Immature natural killer cell (primary cell): Measurements from ENCODE around the gene SRP68. TPM values are rescaled to one million over a fixed set of nuclear protein-coding genes. Genes with fewer than 3 reads are reported as not detected.
"Not testable (repeated sequence)": the region's sequence is repeated elsewhere in the genome, so short reads cannot be mapped to it uniquely, and the experiment has no call there.

Experiments used
- DNase-seq, 3 donors: peaks; one replicate each; pipeline ENCODE4 v3.0.0; 2022; ENCODE audit warnings: mixed read lengths in 1 of 3
- H3K27ac Mint-ChIP-seq, 6 donors: one replicate each; pipeline ENCODE4 v1.8.0; 2020; ENCODE audit warnings: mixed read lengths in 6 of 6, mild to moderate bottlenecking in 5 of 6, inconsistent platforms in 4 of 6, moderate library complexity in 3 of 6
- H3K27me3 Mint-ChIP-seq, 3 donors: one replicate each; pipeline ENCODE4 v1.8.0; 2020 to 2021; ENCODE audit warnings: low read depth in 3 of 3, mild to moderate bottlenecking in 3 of 3, mixed read lengths in 3 of 3, moderate library complexity in 3 of 3, inconsistent platforms in 1 of 3
- H3K36me3 Mint-ChIP-seq, 3 donors: one replicate each; pipeline ENCODE4 v1.8.0; 2020; ENCODE audit warnings: mixed read lengths in 3 of 3, inconsistent platforms in 2 of 3, mild to moderate bottlenecking in 2 of 3
- H3K4me1 Mint-ChIP-seq, 2 donors: one replicate each; pipeline ENCODE4 v1.8.0; 2020; ENCODE audit warnings: inconsistent platforms in 2 of 2, mild to moderate bottlenecking in 2 of 2, mixed read lengths in 2 of 2, moderate library complexity in 1 of 2
- H3K4me3 Mint-ChIP-seq, 5 donors: one replicate each; pipeline ENCODE4 v1.8.0; 2020; ENCODE audit warnings: mild to moderate bottlenecking in 5 of 5, mixed read lengths in 5 of 5, inconsistent platforms in 3 of 5, moderate library complexity in 3 of 5
- H3K9me3 Mint-ChIP-seq, 6 donors: one replicate each; pipeline ENCODE4 v1.8.0; 2020; ENCODE audit warnings: mild to moderate bottlenecking in 6 of 6, mixed read lengths in 6 of 6, inconsistent platforms in 4 of 6, moderate library complexity in 3 of 6
- polyA plus RNA-seq, 3 donors: library from polyadenylated mRNA; unstranded; fragments of 300-500 nt; fragmentation: Illumina TruSeq; gene quantifications; one replicate each; pipeline ENCODE4 v1.2.3, GENCODE V29; 2021

The SRP68 gene
- polyA plus RNA-seq, 3 donors from 2014 or later, result 30.1 to 62.6 (median 61.0) TPM

DNA sequence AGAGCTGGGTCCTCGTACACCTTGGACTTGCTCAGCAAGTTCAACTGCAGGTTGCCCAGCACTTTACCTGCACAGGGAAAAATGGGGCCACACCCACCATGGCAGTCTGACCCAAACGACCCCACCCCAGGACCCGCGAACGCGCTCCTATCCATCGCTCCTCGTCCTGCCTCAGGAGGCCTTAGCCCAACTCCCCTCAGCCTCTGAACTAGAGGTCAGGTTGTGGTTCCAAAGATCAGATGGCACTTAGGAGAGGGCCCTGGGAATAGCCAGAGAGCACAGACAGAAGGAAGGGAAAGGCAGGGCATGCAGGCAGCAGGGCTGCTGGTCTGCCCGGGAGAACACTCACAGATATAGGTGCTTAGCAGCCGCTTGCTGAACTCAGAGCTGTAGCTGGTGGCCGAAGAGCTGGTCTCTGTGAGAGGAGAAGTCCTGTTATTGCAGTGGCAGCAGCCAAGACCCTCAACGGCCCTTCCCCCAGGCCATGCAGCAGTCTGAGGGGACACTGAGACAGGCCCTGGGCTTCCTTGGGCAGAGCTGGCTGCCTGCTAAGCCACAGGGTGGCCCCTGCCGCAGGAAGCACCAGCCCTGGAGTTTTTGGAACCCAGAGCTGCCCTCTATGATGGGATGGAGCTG lies 13.5 kb upstream of the SRP68 start:
- peaks cover 0 to 5% (median 0%) of the 10 kb centered on the region in 3 donors for H3K27me3 Mint-ChIP-seq
- no peak overlapping the region for H3K4me3 Mint-ChIP-seq
- no peak overlapping the region for H3K27ac Mint-ChIP-seq
- H3K4me1 Mint-ChIP-seq, result no peaks in the 10 kb centered on the region
- H3K36me3 Mint-ChIP-seq, result peaks cover 0 to 11% (median 7%) of the 10 kb centered on the region in 3 donors
- no peaks in the 10 kb centered on the region for H3K9me3 Mint-ChIP-seq
- DNase-seq, result no peak

DNA sequence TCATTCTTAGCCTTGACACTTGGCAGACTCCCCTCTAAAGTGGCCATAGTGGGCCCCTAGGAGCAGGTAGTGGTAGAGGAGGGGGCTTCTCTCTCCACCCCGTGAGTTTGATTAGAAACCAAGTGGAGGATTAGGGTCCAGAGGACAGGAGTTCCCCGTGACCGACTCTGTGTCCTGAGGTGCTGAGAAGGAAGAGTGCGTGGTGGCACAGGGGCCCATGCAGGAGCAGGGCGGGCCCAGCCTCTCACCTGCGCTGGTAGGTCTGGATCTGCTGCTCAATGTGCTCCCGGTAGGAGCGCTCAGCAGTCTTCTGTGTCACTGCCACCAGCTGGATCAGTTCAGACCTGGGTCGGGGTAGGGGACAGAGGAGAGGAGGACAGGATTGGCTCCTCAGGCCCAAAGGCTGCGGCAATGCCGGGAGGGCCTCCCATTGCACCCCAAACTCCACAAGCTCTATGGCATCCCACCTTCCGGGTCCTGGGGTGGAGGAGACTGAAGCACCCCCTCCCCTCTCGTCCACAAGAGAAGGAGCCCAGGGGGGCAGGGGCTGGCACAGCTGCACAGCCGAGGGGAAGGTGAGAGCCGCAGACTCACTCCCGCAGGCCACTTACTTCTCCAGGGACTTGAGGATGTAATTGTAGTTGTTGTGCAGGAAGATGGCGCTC lies 12.9 kb upstream of the SRP68 start:
- DNase-seq, result no peak
- no peak overlapping the region for H3K4me3 Mint-ChIP-seq
- no peak overlapping the region for H3K27ac Mint-ChIP-seq
- H3K36me3 Mint-ChIP-seq, result peaks cover 0 to 11% (median 7%) of the 10 kb centered on the region in 3 donors
- no peaks in the 10 kb centered on the region for H3K4me1 Mint-ChIP-seq
- H3K9me3 Mint-ChIP-seq, result no peaks in the 10 kb centered on the region
- H3K27me3 Mint-ChIP-seq, result peaks cover 0 to 6% (median 0%) of the 10 kb centered on the region in 3 donors

DNA sequence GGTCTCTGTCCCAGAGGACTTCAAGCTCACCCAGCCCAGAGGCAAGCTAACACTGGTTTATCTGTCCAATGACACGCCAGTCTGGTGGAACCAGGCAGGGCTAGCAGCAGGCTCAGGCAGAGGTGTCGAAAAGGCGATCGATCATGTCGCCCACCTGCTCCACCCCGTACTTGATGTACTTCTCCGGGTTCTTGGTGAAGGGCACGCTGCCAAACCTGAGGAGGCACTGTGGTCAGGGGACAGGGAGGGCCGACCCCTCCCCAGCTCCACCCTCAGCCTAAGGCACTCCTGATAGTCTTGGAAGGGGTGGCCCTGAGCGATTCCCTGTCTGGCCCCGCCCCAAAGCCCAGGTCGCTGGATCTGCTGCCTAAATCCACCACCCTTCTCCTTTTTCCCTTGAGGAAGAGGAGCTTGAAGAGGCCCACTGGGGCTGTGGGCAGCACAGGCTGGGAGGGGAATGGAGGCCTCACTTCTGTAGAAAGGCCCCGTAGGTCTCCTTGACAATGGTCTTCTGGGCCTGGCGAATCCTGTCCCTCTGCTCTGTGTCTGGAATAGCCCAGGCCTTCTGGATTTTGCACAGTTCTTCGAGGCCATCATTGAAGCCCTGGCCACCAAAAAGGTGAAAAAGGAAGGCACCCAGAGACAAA lies 11.3 kb upstream of the SRP68 start:
- Mint-ChIP-seq H3K4me1 (no peaks in the 10 kb centered on the region), H3K36me3 (peaks cover 0 to 11% (median 7%) of the 10 kb centered on the region in 3 donors), H3K4me3 (no peak overlapping the region), H3K27ac (no peak overlapping the region), H3K27me3 (peaks cover under 1 to 8% (median 1%) of the 10 kb centered on the region in 3 donors), H3K9me3 (no peaks in the 10 kb centered on the region)
- no peak for DNase-seq

DNA sequence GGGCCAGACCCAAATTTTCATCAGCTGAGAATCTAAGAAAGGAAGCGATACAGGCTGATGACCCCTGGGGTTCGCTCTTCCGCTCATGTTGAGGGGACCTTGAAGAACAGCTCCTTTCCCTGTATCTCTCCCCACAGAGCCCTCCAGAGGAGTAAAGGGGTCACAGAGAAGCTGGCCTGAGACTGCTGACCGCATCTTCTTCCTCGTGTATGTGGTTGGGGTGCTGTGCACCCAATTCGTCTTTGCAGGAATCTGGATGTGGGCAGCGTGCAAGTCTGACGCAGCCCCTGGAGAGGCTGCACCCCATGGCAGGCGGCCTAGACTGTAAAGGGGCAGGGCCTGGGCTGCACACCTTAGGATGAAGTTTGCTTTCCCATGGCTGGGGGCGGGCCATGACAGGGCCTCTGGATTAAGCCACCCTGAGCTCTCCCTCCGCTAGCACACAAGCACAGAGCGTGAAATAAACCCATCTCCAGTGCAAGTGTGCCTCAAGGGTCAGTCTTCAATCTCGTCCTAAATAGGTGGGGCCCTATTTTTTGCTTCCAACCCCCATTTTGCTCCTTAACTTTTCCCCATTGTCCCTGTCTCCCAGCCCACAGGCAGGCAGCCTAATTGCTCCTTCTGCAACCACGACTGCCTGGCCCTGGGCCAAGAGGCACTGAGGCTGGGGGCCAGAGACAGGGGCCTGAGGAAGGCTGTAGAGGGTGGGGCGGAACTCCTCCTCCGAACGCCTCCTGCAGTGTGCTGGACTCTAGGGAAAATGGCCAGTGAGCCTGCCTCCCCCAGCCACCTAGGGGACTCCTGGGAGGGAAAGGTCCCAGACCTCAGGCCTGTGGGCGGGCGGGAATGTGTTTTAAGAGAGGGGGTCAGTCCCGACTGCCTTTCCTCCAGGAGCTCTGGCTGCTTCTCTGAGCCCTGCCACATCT lies 10.3 kb upstream of the SRP68 start:
- H3K4me1 Mint-ChIP-seq, result no peaks in the 10 kb centered on the region
- peak overlapping the region in 1 of 6 donors; percentile 8 for H3K27ac Mint-ChIP-seq

DNA sequence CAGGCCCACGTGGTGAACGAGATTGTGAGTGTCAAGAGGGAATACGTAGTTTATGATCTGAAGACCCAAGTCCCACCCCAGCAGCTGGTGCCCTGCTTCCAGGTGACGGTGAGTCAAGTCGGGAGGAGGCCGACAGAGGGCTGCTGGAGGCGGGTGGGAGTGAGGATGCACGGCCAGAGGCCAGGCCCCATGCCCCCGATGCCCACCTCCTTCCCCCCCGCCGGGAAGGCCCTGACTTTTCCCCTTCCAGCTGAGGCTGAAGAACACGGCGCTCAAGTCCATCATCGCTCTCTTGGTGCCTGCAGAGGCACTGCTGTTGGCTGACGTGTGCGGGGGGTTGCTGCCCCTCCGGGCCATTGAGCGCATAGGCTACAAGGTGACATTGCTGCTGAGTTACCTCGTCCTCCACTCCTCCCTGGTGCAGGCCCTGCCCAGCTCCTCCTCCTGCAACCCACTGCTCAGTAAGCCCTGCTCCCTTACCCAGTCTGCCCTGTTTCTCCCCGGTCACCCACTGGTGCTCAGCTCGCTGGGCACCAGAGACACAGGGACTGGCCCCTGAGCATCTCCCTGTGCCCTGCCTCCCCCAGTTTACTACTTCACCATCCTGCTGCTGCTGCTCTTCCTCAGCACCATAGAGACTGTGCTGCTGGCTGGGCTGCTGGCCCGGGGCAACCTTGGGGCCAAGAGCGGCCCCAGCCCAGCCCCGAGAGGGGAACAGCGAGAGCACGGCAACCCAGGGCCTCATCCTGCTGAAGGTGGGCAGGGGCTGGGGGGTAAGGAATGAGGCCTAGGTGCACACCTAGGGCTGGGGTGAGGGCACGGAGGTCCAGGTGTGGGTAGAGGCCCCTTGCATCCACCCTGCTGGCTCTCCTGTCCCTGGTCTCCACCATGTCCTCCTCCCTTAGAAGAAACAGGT lies 9.2 kb upstream of the SRP68 start:
- H3K4me3 Mint-ChIP-seq, result no peak overlapping the region
- H3K27ac Mint-ChIP-seq, result peak overlapping the region in 2 of 6 donors; percentile 60 to 85
- no peak for DNase-seq
- peaks cover 10 to 24% (median 16%) of the 10 kb centered on the region in 3 donors for H3K27me3 Mint-ChIP-seq
- H3K36me3 Mint-ChIP-seq, result peaks cover 0 to 11% (median 7%) of the 10 kb centered on the region in 3 donors
- H3K9me3 Mint-ChIP-seq, result no peaks in the 10 kb centered on the region
- peaks cover 7 to 9% of the 10 kb centered on the region in 2 donors for H3K4me1 Mint-ChIP-seq

More for the DNA sequence above, 10.3 kb upstream of the SRP68 start:
- H3K36me3 Mint-ChIP-seq, result peaks cover 0 to 11% (median 7%) of the 10 kb centered on the region in 3 donors
- H3K4me3 Mint-ChIP-seq, result no peak overlapping the region
- H3K9me3 Mint-ChIP-seq, result no peaks in the 10 kb centered on the region
- no peak for DNase-seq
- peaks cover 6 to 14% (median 8%) of the 10 kb centered on the region in 3 donors for H3K27me3 Mint-ChIP-seq

DNA sequence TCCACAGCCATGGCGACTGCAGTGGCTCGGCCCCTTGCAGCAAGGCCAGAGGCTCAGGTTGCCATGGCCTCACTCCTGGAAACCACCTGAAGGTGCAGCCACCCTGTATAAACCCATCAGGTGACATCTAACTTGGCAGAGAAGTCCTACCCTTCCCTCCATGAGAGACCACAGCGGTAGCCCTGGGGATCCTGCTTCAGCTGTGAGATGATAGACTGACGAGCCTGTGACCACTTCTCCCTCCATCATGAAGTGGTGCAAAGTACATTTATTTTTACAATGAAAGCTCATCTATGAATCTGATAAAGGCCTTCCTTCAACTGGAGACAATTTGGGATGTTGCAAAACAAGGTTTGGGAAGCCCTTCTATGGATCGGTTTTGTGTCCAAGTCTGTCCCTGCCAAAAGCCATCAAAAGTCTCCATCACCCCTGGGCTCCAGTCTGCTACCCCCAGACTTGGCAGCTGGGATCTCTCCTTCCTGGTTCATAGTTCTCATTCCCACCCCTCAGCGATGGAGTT lies 8.5 kb upstream of the SRP68 start:
- H3K27ac Mint-ChIP-seq, result no peak overlapping the region
- H3K9me3 Mint-ChIP-seq, result no peaks in the 10 kb centered on the region
- peaks cover 8 to 9% of the 10 kb centered on the region in 2 donors for H3K4me1 Mint-ChIP-seq
- H3K36me3 Mint-ChIP-seq, result peaks cover 0 to 11% (median 7%) of the 10 kb centered on the region in 3 donors
- DNase-seq, result no peak
- peaks cover 10 to 29% (median 19%) of the 10 kb centered on the region in 3 donors for H3K27me3 Mint-ChIP-seq
- no peak overlapping the region for H3K4me3 Mint-ChIP-seq

DNA sequence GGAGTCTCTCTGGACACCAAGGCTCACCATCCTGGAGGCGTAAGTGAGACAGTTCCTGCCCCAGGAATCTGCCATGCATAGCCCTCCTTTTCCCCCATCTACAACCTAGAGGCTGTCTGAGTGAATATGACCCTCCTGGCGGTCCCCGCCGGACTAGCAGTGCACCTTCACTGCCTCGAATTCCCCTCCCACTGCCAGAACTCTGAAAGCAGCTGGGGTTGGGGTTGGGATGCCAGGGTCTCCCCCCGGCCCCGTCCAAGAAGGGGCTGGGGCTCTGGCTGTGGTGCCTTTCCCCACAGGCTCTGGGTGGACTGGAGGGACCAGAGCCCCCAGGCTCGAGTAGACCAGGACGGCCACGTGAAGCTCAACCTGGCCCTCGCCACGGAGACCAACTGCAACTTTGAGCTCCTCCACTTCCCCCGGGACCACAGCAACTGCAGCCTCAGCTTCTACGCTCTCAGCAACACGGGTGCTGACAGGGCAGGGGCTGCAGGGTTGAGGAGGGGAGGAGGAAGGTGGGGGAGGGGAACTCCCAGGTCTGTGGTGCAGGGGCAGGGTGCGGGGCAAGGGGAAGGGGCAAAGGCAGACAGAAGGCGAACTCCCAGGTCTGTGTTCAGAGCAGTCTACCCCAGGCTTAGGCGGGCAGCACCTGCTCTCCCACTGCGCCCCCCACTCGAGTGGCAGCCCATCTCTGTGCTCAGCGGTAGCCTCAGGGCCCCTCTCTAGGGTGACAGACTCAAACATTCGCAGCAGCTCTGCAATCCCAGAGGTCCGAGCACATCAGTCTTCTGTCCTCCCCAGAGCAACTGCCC lies 7.8 kb upstream of the SRP68 start:
- H3K9me3 Mint-ChIP-seq, result no peaks in the 10 kb centered on the region
- H3K27ac Mint-ChIP-seq, result no peak overlapping the region
- DNase-seq, result no peak
- H3K27me3 Mint-ChIP-seq, result peaks cover 16 to 36% (median 22%) of the 10 kb centered on the region in 3 donors
- H3K36me3 Mint-ChIP-seq, result peaks cover 0 to 10% (median 7%) of the 10 kb centered on the region in 3 donors
- H3K4me3 Mint-ChIP-seq, result no peak overlapping the region
- H3K4me1 Mint-ChIP-seq, result peaks cover 9 to 11% of the 10 kb centered on the region in 2 donors

DNA sequence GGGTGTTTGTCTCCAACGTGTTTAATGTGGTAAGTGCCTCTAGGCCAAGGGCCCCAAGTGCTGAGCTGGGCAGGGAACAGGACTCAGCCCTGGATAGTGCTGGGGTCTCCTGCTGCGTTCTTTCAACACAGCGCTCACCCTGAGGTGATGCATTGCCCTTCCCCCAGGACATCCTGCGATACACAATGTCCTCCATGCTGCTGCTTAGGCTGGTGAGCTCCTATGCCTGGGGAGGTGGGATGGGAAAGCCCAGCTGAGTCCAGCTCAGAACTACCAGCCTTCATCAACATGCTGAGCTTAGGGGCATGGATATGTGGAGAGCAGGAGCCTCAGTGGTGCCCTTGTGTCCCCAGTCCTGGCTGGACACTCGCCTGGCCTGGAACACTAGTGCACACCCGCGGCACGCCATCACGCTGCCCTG lies 7.2 kb upstream of the SRP68 start:
- Mint-ChIP-seq H3K4me1 (peaks cover 9 to 15% of the 10 kb centered on the region in 2 donors), H3K27me3 (peaks cover 19 to 39% (median 26%) of the 10 kb centered on the region in 3 donors), H3K27ac (no peak overlapping the region), H3K36me3 (peaks cover 0 to 4% (median 4%) of the 10 kb centered on the region in 3 donors), H3K9me3 (no peaks in the 10 kb centered on the region), H3K4me3 (no peak overlapping the region)
- no peak for DNase-seq

DNA sequence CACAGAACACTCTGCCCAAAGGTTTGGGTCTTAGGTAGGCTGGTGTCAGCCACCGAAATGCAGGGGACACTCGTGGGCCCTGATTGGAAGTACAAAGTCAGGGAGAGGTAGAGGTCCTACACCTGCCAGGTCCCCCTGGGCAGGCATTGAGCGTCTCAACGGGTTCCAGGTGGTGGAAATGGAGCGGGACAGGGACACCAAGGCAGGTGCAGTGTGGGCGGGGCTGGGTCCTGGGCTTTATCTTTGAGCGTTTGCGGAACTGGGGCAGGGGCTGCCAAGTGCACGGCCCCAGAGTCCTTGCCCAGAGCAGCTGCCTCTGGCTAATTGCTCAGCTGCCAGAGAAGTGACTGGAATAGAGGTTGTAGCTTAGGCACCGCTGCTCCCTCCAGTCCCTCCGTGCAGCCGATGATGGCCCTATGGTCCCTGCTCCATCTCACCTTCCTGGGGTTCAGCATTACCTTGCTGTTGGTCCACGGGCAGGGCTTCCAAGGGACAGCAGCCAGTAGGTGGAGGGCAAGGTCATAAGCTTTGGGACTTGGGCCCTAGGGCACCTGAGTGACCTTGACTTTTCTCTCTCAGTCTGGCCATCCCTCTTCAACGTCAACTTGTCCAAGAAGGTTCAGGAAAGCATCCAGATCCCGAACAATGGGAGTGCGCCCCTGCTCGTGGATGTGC lies 6.7 kb upstream of the SRP68 start, which contains the start of gene ZACN:
Gene ZACN (plus strand): TSS at position 323 of the 675 bp plus-strand sequence. CDS start 83 bp downstream, at position 406.
- Mint-ChIP-seq H3K4me3 (no peak within 1 kb of the TSS), H3K36me3 (no peaks in the 10 kb centered on the region), H3K9me3 (no peaks in the 10 kb centered on the region)

DNA sequence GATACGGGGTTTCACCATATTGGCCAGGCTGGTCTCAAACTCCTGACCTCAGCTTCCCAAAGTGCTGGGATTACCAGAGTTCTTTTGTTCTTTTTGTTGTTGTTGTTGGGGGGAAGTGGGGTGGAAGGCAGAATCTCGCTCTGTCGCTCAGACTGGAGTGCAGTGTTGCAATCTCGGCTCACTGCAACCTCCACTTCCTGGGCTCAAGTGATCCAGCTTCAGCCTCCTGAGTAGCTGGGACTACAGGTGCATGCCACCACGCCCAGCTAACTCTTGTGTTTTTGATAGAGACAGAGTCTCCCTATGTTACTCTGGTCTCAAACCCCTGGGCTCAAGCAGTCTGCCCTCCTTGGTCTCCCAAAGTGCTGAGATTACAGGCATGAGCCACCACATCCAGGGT lies 6.1 kb upstream of the SRP68 start:
- H3K27me3 Mint-ChIP-seq, result peaks cover 21 to 43% (median 26%) of the 10 kb centered on the region in 3 donors
- not testable (repeated sequence) for H3K4me3 Mint-ChIP-seq, H3K9me3 Mint-ChIP-seq, H3K27ac Mint-ChIP-seq, DNase-seq, H3K36me3 Mint-ChIP-seq
- peaks cover 9 to 15% of the 10 kb centered on the region in 2 donors for H3K4me1 Mint-ChIP-seq

More for the DNA sequence above, 6.7 kb upstream of the SRP68 start, which contains the start of gene ZACN:
- Mint-ChIP-seq H3K4me1 (peaks cover 9 to 15% of the 10 kb centered on the region in 2 donors), H3K27me3 (peaks cover 19 to 39% (median 26%) of the 10 kb centered on the region in 3 donors), H3K27ac (no peak within 1 kb of the TSS)
- no peak for DNase-seq

DNA sequence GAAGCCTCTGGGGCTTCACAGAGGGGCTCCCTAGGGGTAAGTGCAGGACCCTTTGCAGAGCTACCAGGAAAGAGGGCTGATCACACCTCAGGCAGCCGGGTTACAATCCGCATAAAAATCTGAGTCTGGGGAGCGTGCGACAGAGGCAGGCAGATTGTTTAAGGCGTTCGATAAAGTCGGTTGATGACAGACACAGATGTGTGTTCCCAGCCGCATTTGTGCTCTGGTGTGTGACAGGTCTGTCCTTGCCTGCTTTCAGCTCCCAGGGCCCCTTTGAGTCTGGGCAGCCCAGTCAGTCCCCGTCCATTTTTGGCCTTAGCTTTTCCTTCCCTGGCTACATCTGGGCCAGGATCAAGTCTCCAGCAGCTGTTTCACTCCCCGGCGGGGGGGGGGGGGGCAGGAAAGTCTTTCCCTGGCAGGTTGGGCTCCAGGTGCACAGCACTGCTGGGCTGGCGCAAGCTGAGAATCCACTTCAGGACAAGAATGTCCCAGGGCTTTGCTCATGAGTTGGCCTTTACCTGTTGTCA lies 5.3 kb upstream of the SRP68 start:
- H3K27ac Mint-ChIP-seq, result no peak overlapping the region
- peak overlapping the region in 1 of 5 donors; percentile 58 for H3K4me3 Mint-ChIP-seq
- no peaks in the 10 kb centered on the region for H3K9me3 Mint-ChIP-seq
- H3K27me3 Mint-ChIP-seq, result peaks cover 22 to 42% (median 26%) of the 10 kb centered on the region in 3 donors
- DNase-seq, result no peak
- H3K4me1 Mint-ChIP-seq, result peaks cover 13 to 19% of the 10 kb centered on the region in 2 donors
- no peaks in the 10 kb centered on the region for H3K36me3 Mint-ChIP-seq
